HepG2 (cell line): ENCODE data around the gene ZNF264. TPM values are rescaled to one million over a fixed set of nuclear protein-coding genes. Genes with fewer than 3 reads are reported as not detected.

Experiments used
- ATRX ChIP-seq: sonication (generic); formaldehyde crosslinking; IDR thresholded peaks from 2 replicates; pipeline ENCODE4 v1.4.0; 2020; ENCODE audit warnings: missing genetic modification reagents, borderline replicate concordance
- DNMT1 ChIP-seq: sonication (generic); formaldehyde crosslinking; IDR thresholded peaks from 2 replicates; pipeline ENCODE4 v1.5.1; 2020; ENCODE audit warnings: mild to moderate bottlenecking, missing genetic modification reagents
- FOXA3 ChIP-seq: IDR thresholded peaks from 2 replicates; pipeline ENCODE4 v1.6.1; 2016; ENCODE audit warnings: missing genetic modification reagents, missing compliant biosample characterization
- JARID2 ChIP-seq: sonication (generic); formaldehyde crosslinking; IDR thresholded peaks from 2 replicates; pipeline ENCODE4 v1.8.1; 2023; ENCODE audit warnings: missing genetic modification reagents, inconsistent platforms; ENCODE audit not compliant: insufficient replicate concordance
- KAT8 ChIP-seq: IDR thresholded peaks from 2 replicates; pipeline ENCODE4 v1.6.1; 2016; ENCODE audit warnings: missing genetic modification reagents, missing compliant biosample characterization
- KLF6 ChIP-seq: IDR thresholded peaks from 2 replicates; pipeline ENCODE4 v1.8.0; 2016; ENCODE audit warnings: missing biosample characterization, missing genetic modification reagents
- MAFG ChIP-seq: sonication (generic); formaldehyde crosslinking; IDR thresholded peaks from 2 replicates; pipeline ENCODE4 v1.5.1; 2020; ENCODE audit warnings: mild to moderate bottlenecking, missing genetic modification reagents
- NR2C2 ChIP-seq: sonication (generic); formaldehyde crosslinking; IDR thresholded peaks from 2 replicates; pipeline ENCODE4 v1.4.0; 2020; ENCODE audit warnings: missing genetic modification reagents, mild to moderate bottlenecking, moderate library complexity, borderline replicate concordance
- SRSF1 ChIP-seq: fragments of 200-400 bp; formaldehyde crosslinking; optimal IDR thresholded peaks from 2 replicates; pipeline ENCODE3; 2017; ENCODE audit warnings: mild to moderate bottlenecking, low read depth, low read length, moderate library complexity
- SSRP1 ChIP-seq: IDR thresholded peaks from 2 replicates; pipeline ENCODE4 v1.6.1; 2016; ENCODE audit warnings: control low read depth
- TCF7 ChIP-seq: sonication (generic); IDR thresholded peaks from 2 replicates; pipeline ENCODE4 v1.6.1; 2016; ENCODE audit warnings: antibody characterized with exemption, low read depth
- THAP11 ChIP-seq: IDR thresholded peaks from 2 replicates; pipeline ENCODE4 v1.6.1; 2016; ENCODE audit warnings: missing biosample characterization, missing genetic modification reagents
- TMF1 ChIP-seq: sonication (generic); formaldehyde crosslinking; IDR thresholded peaks from 2 replicates; pipeline ENCODE4 v1.8.1; 2022; ENCODE audit warnings: low read depth, missing genetic modification reagents
- ZFP82 ChIP-seq: sonication (generic); formaldehyde crosslinking; IDR thresholded peaks from 2 replicates; pipeline ENCODE4 v1.5.1; 2020; ENCODE audit warnings: mild to moderate bottlenecking, missing genetic modification reagents, borderline replicate concordance
- ZNF138 ChIP-seq: sonication (generic); formaldehyde crosslinking; IDR thresholded peaks from 2 replicates; pipeline ENCODE4 v1.5.0; 2020; ENCODE audit warnings: mild to moderate bottlenecking, low read depth, missing genetic modification reagents
- ZNF251 ChIP-seq: sonication (generic); formaldehyde crosslinking; IDR thresholded peaks from 2 replicates; pipeline ENCODE4 v1.9.0; 2021; ENCODE audit warnings: mild to moderate bottlenecking, missing genetic modification reagents
- ZNF253 ChIP-seq: sonication (generic); formaldehyde crosslinking; IDR thresholded peaks from 2 replicates; pipeline ENCODE4 v1.8.0; 2022; ENCODE audit warnings: mild to moderate bottlenecking, missing genetic modification reagents, borderline replicate concordance
- ZNF264 ChIP-seq: sonication (generic); formaldehyde crosslinking; IDR thresholded peaks from 2 replicates; pipeline ENCODE4 v1.4.0; 2020; ENCODE audit warnings: missing genetic modification reagents
- ZNF350 ChIP-seq: sonication (generic); formaldehyde crosslinking; IDR thresholded peaks from 2 replicates; pipeline ENCODE4 v1.4.0; 2020; ENCODE audit warnings: mild to moderate bottlenecking, low read depth, missing genetic modification reagents, borderline replicate concordance
- ZNF747 ChIP-seq: sonication (generic); formaldehyde crosslinking; IDR thresholded peaks from 2 replicates; pipeline ENCODE4 v1.8.1; 2023; ENCODE audit warnings: missing genetic modification reagents, mild to moderate bottlenecking, borderline replicate concordance
- ZNF878 ChIP-seq: sonication (generic); formaldehyde crosslinking; IDR thresholded peaks from 2 replicates; pipeline ENCODE4 v1.8.1; 2023; ENCODE audit warnings: mild to moderate bottlenecking, missing genetic modification reagents, moderate library complexity
- ZSCAN20 ChIP-seq: sonication (generic); formaldehyde crosslinking; IDR thresholded peaks from 2 replicates; pipeline ENCODE4 v1.4.0; 2020; ENCODE audit warnings: missing genetic modification reagents, mild to moderate bottlenecking, borderline replicate concordance
- polyA plus RNA-seq, 8 experiments: library from polyadenylated mRNA; depleted of rRNA in 3 of 8; stranded (reverse) in 7 of 8; unstranded in 1 of 8; fragments of >200 nt; fragmentation: Illumina TruSeq in 4 of 8; extraction: Trizol in 4 of 8; gene quantifications; 2 replicates each; pipeline versions ENCODE4 v1.2.1 to v1.2.3, GENCODE V29; 2011 to 2016; ENCODE audit warnings: low read depth in 4 of 8, missing spikeins in 1 of 8, mixed read lengths in 1 of 8; ENCODE audit not compliant: insufficient read depth in 1 of 8
- total RNA-seq, 5 experiments: library from RNA; depleted of rRNA; stranded (reverse); fragments of >200 nt; fragmentation: Illumina TruSeq; extraction: Trizol; gene quantifications; 2 replicates each; pipeline ENCODE4 v1.2.3, GENCODE V29; 2016; ENCODE audit warnings: low read depth in 1 of 5
- TF ChIP-seq, protein P1 (sequence below): sonication (generic); formaldehyde crosslinking; IDR thresholded peaks from 2 replicates; pipeline ENCODE4 v1.5.0; 2020; ENCODE audit warnings: missing genetic modification reagents
- TF ChIP-seq, protein P2 (sequence below): sonication (generic); formaldehyde crosslinking; IDR thresholded peaks from 2 replicates; pipeline ENCODE4 v1.9.0; 2021; ENCODE audit warnings: mild to moderate bottlenecking, missing genetic modification reagents

ZNF264 gene
- total and polyA plus RNA-seq, 2 of the 13 experiments (the other 11 are each of a cell fraction or from before 2014, with no cell fraction given): 3.5 to 17.6 TPM

DNA sequence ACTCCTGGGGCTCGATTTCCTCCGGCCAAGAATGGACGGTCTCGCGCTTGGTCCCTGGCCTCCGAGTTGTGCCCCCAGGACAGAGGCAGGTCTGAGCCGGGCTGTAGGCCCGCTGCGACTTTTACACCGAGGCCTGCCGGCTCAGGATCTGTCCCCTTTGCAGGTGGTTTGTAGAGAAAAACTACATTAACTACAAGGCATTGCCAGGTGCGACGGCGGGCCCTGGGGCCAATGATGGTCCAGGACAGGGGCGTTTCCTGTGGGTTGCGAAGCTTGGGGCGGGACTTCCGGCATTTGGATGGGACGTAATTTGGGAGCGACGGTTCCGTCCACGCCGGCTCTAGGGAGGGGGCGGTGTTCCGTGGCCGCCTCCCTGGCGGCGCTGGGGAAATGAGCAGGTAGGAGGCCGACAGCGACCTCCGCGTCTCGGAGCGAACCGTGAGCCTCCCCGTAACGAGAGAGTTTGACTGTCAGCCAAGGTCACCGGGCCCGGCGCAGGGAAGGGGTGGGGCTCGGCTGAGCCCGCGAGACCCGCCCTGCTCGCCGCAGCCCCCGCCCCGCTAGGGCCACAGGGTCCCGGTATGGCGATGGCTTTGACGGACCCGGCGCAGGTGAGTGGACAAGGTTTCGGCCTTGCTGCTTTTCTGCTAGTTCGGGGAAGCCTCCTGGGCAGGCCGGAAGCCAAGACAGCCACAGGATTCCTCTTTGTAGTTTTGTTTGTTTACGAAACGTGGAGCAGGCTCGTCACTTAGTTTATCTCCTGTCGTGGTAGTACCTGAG is 49.2 kb downstream of the ZNF264 start, which contains the start of gene ZNF805 (continued):
- TF ChIP-seq ZFP82 (CRISPR knock-in tag) (0 out of 2 replicates have a peak, but pooled peaks have one; percentile 65), KAT8 (CRISPR knock-in tag) (peak; percentile 99), KLF6 (CRISPR knock-in tag) (no peak), TCF7 (no peak), SRSF1 (peak; percentile 43), TMF1 (CRISPR knock-in tag) (no peak), ZSCAN20 (CRISPR knock-in tag) (no peak), SSRP1 (0 out of 2 replicates have a peak, but pooled peaks have one; percentile 36), DNMT1 (CRISPR knock-in tag) (0 out of 2 replicates have a peak, but pooled peaks have one; percentile 30), ZNF878 (CRISPR knock-in tag) (no peak), ATRX (CRISPR knock-in tag) (no peak), MAFG (CRISPR knock-in tag) (no peak), ZNF264 (CRISPR knock-in tag) (no peak; the same call in 1 of the 2 replicates), ZNF350 (CRISPR knock-in tag) (peak; percentile 71; the same call in 1 of the 2 replicates), ZNF251 (CRISPR knock-in tag) (no peak), THAP11 (CRISPR knock-in tag) (peak; percentile 98), NR2C2 (peak; percentile 82), FOXA3 (CRISPR knock-in tag) (no peak), JARID2 (CRISPR knock-in tag) (no peak), ZNF138 (CRISPR knock-in tag) (no peak), ZNF747 (CRISPR knock-in tag) (no peak; the same call in 1 of the 2 replicates), ZNF253 (CRISPR knock-in tag) (no peak)
- TF ChIP-seq, protein P1, sequence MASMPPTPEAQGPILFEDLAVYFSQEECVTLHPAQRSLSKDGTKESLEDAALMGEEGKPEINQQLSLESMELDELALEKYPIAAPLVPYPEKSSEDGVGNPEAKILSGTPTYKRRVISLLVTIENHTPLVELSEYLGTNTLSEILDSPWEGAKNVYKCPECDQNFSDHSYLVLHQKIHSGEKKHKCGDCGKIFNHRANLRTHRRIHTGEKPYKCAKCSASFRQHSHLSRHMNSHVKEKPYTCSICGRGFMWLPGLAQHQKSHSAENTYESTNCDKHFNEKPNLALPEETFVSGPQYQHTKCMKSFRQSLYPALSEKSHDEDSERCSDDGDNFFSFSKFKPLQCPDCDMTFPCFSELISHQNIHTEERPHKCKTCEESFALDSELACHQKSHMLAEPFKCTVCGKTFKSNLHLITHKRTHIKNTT (CRISPR knock-in tag): no peak
- TF ChIP-seq, protein P2, sequence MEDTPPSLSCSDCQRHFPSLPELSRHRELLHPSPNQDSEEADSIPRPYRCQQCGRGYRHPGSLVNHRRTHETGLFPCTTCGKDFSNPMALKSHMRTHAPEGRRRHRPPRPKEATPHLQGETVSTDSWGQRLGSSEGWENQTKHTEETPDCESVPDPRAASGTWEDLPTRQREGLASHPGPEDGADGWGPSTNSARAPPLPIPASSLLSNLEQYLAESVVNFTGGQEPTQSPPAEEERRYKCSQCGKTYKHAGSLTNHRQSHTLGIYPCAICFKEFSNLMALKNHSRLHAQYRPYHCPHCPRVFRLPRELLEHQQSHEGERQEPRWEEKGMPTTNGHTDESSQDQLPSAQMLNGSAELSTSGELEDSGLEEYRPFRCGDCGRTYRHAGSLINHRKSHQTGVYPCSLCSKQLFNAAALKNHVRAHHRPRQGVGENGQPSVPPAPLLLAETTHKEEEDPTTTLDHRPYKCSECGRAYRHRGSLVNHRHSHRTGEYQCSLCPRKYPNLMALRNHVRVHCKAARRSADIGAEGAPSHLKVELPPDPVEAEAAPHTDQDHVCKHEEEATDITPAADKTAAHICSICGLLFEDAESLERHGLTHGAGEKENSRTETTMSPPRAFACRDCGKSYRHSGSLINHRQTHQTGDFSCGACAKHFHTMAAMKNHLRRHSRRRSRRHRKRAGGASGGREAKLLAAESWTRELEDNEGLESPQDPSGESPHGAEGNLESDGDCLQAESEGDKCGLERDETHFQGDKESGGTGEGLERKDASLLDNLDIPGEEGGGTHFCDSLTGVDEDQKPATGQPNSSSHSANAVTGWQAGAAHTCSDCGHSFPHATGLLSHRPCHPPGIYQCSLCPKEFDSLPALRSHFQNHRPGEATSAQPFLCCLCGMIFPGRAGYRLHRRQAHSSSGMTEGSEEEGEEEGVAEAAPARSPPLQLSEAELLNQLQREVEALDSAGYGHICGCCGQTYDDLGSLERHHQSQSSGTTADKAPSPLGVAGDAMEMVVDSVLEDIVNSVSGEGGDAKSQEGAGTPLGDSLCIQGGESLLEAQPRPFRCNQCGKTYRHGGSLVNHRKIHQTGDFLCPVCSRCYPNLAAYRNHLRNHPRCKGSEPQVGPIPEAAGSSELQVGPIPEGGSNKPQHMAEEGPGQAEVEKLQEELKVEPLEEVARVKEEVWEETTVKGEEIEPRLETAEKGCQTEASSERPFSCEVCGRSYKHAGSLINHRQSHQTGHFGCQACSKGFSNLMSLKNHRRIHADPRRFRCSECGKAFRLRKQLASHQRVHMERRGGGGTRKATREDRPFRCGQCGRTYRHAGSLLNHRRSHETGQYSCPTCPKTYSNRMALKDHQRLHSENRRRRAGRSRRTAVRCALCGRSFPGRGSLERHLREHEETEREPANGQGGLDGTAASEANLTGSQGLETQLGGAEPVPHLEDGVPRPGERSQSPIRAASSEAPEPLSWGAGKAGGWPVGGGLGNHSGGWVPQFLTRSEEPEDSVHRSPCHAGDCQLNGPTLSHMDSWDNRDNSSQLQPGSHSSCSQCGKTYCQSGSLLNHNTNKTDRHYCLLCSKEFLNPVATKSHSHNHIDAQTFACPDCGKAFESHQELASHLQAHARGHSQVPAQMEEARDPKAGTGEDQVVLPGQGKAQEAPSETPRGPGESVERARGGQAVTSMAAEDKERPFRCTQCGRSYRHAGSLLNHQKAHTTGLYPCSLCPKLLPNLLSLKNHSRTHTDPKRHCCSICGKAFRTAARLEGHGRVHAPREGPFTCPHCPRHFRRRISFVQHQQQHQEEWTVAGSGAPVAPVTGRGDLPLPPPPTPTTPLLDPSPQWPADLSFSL (CRISPR knock-in tag): no peak
